Fibroblast of upper back skin (primary cell): ENCODE data around the gene TSPAN9.
A peak's percentile ranks its signal among the peaks of the same experiment; 100 is the strongest.

Experiments used
- DNase-seq: peaks from one replicate; pipeline ENCODE4 v3.0.0-alpha.2; 2013

Gene TSPAN9

GRCh38 chr12:3128498-3129293 lies 51.5 kb downstream of the TSPAN9 start:
- no peak for DNase-seq

GRCh38 chr12:3129301-3130056 lies 52.3 kb downstream of the TSPAN9 start:
- DNase-seq = peak; percentile 87

- no peak for DNase-seq
Measured at GRCh38 chr12:3130057-3130830, 53.1 kb downstream of the TSPAN9 start.

- no peak for DNase-seq
Measured at GRCh38 chr12:3131129-3131528, 54.0 kb downstream of the TSPAN9 start.

GRCh38 chr12:3132636-3133404 lies 55.6 kb downstream of the TSPAN9 start:
- peak; percentile 69 for DNase-seq

- DNase-seq = no peak
Measured at GRCh38 chr12:3133405-3133783, 56.2 kb downstream of the TSPAN9 start.

GRCh38 chr12:3134126-3134525 lies 56.9 kb downstream of the TSPAN9 start:
- no peak for DNase-seq

GRCh38 chr12:3134526-3135135 lies 57.5 kb downstream of the TSPAN9 start:
- no peak for DNase-seq

GRCh38 chr12:3135522-3136461 lies 58.6 kb downstream of the TSPAN9 start:
- DNase-seq = peak; percentile 71

- DNase-seq = no peak
Measured at GRCh38 chr12:3136641-3137267, 59.6 kb downstream of the TSPAN9 start.

- DNase-seq = peak; percentile 57
Measured at GRCh38 chr12:3137268-3137781, 60.1 kb downstream of the TSPAN9 start.

- DNase-seq = no peak
Measured at GRCh38 chr12:3137814-3138445, 60.8 kb downstream of the TSPAN9 start.

- DNase-seq = no peak
Measured at GRCh38 chr12:3138941-3139511, 61.8 kb downstream of the TSPAN9 start.

- DNase-seq = no peak
Measured at GRCh38 chr12:3139760-3140159, 62.6 kb downstream of the TSPAN9 start.

- DNase-seq = no peak
Measured at GRCh38 chr12:3140284-3140683, 63.1 kb downstream of the TSPAN9 start.

- no peak for DNase-seq
Measured at GRCh38 chr12:3141339-3142321, 64.5 kb downstream of the TSPAN9 start.

GRCh38 chr12:3142386-3142785 lies 65.2 kb downstream of the TSPAN9 start:
- DNase-seq = no peak

GRCh38 chr12:3144495-3144894 lies 67.3 kb downstream of the TSPAN9 start:
- DNase-seq = no peak
